ENCODE data around the gene CSRNP3. TPM values are rescaled to one million over a fixed set of nuclear protein-coding genes. Genes with fewer than 3 reads are reported as not detected.

Gene CSRNP3
- total and polyA plus RNA-seq, 2 donors (not counting 1 experiment from before 2014, with no cell fraction given), result not detected

- Histone ChIP-seq H3K27ac (ENCODE audit: low read length in 2 of 2) (no peak overlapping the region), H2AFZ (ENCODE audit: insufficient read depth, low read depth, low read length, poor library complexity, severe bottlenecking) (no peak overlapping the region), H3K4me2 (replicated peaks; ENCODE audit: low read depth, low read length, poor library complexity, severe bottlenecking) (no peak overlapping the region), H3K9ac (ENCODE audit: low read length) (no peak overlapping the region), H3K4me3 (ENCODE audit: control extremely low read depth in 1 of 5, extremely low read depth in 1 of 5, insufficient read depth in 1 of 5, low read depth in 2 of 5, low read length in 4 of 5) (no peak overlapping the region), H3K36me3 (replicated peaks in 1 of 2; ENCODE audit: control extremely low read depth in 1 of 2, control insufficient read depth in 1 of 2, extremely low read depth in 1 of 2, insufficient read depth in 2 of 2, low read length in 1 of 2) (no peaks in the 10 kb centered on the region), H3K9me3 (ENCODE audit: control extremely low read depth in 1 of 3, control insufficient read depth in 2 of 3, insufficient read depth in 1 of 3, low read length in 2 of 3) (no peaks in the 10 kb centered on the region), H4K20me1 (ENCODE audit: control insufficient read depth, insufficient read depth, low read length, poor library complexity, severe bottlenecking) (no peaks in the 10 kb centered on the region), H3K4me1 (ENCODE audit: control insufficient read depth in 2 of 2, insufficient read depth in 2 of 2, low read length in 2 of 2) (peaks cover 6 to 11% of the 10 kb centered on the region in 2 donors), H3K79me2 (ENCODE audit: control insufficient read depth, insufficient read depth, low read length) (no peaks in the 10 kb centered on the region), H3K27me3 (replicated peaks in 1 of 4; ENCODE audit: control extremely low read depth in 1 of 4, control insufficient read depth in 3 of 4, insufficient read depth in 4 of 4, low read length in 3 of 4) (no peaks in the 10 kb centered on the region)
- peaks cover 7% of the 10 kb centered on the region for H3K27me3 Mint-ChIP-seq
- ChIA-PET CTCF (no interaction called here), POLR2A (no interaction called here)
- no peaks in the 10 kb centered on the region for H3K9me3 Mint-ChIP-seq (ENCODE audit: insufficient read depth)
- ATAC-seq (ENCODE audit: low read depth), result no peak
- WGBS (ENCODE audit: insufficient coverage), result no CpG with 5 or more reads among the region's 1 CpG
- TF ChIP-seq EZH2 (IDR thresholded peaks at IDR 0.05; ENCODE audit: borderline replicate concordance, insufficient read depth, low read depth, low read length, poor library complexity, severe bottlenecking), result no peak
- TF ChIP-seq, protein P1, sequence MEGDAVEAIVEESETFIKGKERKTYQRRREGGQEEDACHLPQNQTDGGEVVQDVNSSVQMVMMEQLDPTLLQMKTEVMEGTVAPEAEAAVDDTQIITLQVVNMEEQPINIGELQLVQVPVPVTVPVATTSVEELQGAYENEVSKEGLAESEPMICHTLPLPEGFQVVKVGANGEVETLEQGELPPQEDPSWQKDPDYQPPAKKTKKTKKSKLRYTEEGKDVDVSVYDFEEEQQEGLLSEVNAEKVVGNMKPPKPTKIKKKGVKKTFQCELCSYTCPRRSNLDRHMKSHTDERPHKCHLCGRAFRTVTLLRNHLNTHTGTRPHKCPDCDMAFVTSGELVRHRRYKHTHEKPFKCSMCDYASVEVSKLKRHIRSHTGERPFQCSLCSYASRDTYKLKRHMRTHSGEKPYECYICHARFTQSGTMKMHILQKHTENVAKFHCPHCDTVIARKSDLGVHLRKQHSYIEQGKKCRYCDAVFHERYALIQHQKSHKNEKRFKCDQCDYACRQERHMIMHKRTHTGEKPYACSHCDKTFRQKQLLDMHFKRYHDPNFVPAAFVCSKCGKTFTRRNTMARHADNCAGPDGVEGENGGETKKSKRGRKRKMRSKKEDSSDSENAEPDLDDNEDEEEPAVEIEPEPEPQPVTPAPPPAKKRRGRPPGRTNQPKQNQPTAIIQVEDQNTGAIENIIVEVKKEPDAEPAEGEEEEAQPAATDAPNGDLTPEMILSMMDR (IDR thresholded peaks at IDR 0.05), result no peak
- H3K27ac Mint-ChIP-seq, result no peak overlapping the region
- H3K4me3 Mint-ChIP-seq, result no peak overlapping the region
- intact Hi-C loops (cut with micrococcal nuclease), result no loop called here
- DNase-seq, result no peak
- peaks cover 10% of the 10 kb centered on the region for H3K4me1 Mint-ChIP-seq
Observed at GRCh38 chr2:165582863-165583506, 113.5 kb downstream of the CSRNP3 start.

DNA sequence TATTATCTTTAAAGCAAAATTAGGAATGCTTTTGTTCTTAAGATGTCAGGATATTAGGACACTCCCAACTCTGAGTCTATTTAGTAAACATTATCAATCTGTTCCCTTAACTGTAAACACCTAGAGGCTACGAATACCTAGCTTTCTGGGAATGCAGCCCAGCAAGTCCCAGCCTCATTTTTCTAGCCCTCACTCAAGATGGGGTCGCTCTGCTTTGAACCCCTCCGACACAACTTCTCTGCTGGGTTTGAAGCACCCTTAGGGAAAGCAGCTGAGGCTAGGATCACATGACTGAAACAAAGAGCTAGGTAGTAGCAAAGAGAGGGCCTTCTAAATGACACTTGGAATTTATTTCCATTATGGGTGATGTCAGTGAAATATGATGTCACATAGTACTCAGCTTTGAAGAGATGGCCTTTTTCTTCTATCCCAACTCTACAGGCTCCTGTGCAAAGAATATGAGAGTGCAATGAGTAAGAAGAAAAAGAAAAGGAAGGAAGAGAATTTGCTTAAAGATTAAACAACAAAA, 114.7 kb downstream of the CSRNP3 start:
- Histone ChIP-seq H3K9me3 (ENCODE audit: control extremely low read depth in 1 of 3, control insufficient read depth in 2 of 3, insufficient read depth in 1 of 3, low read length in 2 of 3) (peaks cover 0 to 6% (median 0%) of the 10 kb centered on the region in 3 donors), H3K4me3 (ENCODE audit: control extremely low read depth in 1 of 5, extremely low read depth in 1 of 5, insufficient read depth in 1 of 5, low read depth in 2 of 5, low read length in 4 of 5) (no peak overlapping the region), H3K79me2 (ENCODE audit: control insufficient read depth, insufficient read depth, low read length) (no peaks in the 10 kb centered on the region), H3K27ac (ENCODE audit: low read length in 2 of 2) (no peak overlapping the region), H3K9ac (ENCODE audit: low read length) (no peak overlapping the region), H4K20me1 (ENCODE audit: control insufficient read depth, insufficient read depth, low read length, poor library complexity, severe bottlenecking) (no peaks in the 10 kb centered on the region), H3K4me1 (ENCODE audit: control insufficient read depth in 2 of 2, insufficient read depth in 2 of 2, low read length in 2 of 2) (peaks cover 6 to 11% of the 10 kb centered on the region in 2 donors), H3K27me3 (replicated peaks in 1 of 4; ENCODE audit: control extremely low read depth in 1 of 4, control insufficient read depth in 3 of 4, insufficient read depth in 4 of 4, low read length in 3 of 4) (no peaks in the 10 kb centered on the region), H3K36me3 (replicated peaks in 1 of 2; ENCODE audit: control extremely low read depth in 1 of 2, control insufficient read depth in 1 of 2, extremely low read depth in 1 of 2, insufficient read depth in 2 of 2, low read length in 1 of 2) (no peaks in the 10 kb centered on the region), H2AFZ (ENCODE audit: insufficient read depth, low read depth, low read length, poor library complexity, severe bottlenecking) (no peak overlapping the region), H3K4me2 (replicated peaks; ENCODE audit: low read depth, low read length, poor library complexity, severe bottlenecking) (no peak overlapping the region)
- ChIA-PET POLR2A (no interaction called here), CTCF (interaction anchor here (0.9 kb wide), 1 partner anchor 113 kb away, joined by 3 read pairs; no protein-coding TSS in a partner anchor)
- Mint-ChIP-seq H3K4me3 (no peak overlapping the region), H3K27ac (no peak overlapping the region), H3K27me3 (peaks cover 7% of the 10 kb centered on the region), H3K4me1 (peaks cover 10% of the 10 kb centered on the region), H3K9me3 (ENCODE audit: insufficient read depth) (no peaks in the 10 kb centered on the region)
- TF ChIP-seq EZH2 (IDR thresholded peaks at IDR 0.05; ENCODE audit: borderline replicate concordance, insufficient read depth, low read depth, low read length, poor library complexity, severe bottlenecking), result no peak
- TF ChIP-seq, protein P1 (IDR thresholded peaks at IDR 0.05), result no peak
- no peak for DNase-seq
- 100% methylated on average over 1 of the region's 3 CpGs for WGBS (ENCODE audit: insufficient coverage)
- ATAC-seq (ENCODE audit: low read depth), result no peak
- intact Hi-C loops (cut with micrococcal nuclease), result no loop called here
